ENCODE data around the gene AK4.

DNA sequence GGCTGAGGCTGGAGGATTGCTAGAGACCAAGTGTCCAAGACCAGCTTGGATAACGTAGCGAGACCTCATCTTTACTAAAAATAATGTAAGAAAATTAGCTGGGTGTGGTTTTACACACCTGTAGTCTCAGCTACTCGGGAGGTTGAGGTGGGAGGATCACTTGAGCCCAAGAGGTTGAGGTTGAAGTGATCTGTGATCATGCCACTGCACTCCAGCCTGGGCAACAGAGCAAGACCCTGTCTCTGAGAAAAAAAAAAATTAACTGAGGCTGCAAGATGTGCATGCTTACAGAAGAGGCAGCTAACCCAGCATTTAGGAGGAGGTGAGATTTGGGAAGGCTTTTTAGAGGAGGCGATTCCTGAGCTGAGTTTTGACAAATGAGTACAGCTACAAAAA is 9.5 kb downstream of the AK4 start:
- TF ChIP-seq CTCF (IDR thresholded peaks at IDR 0.05; ENCODE audit: insufficient read depth, low read depth, low read length) (no peak), EZH2 (IDR thresholded peaks at IDR 0.05; ENCODE audit: insufficient read depth, low read length) (no peak)
